GM15510 (cell line): ENCODE measurements around the gene BCL7C.

Experiments
- POLR2A ChIP-seq: IDR thresholded peaks from 3 replicates; pipeline ENCODE4 v1.6.1; 2011; ENCODE audit warnings: borderline replicate concordance; ENCODE audit not compliant: insufficient read length; ENCODE audit errors: extremely low read depth

Gene BCL7C

GRCh38 chr16:30924913-30925631 is 31.2 kb upstream of the BCL7C start:
- no peak for TF ChIP-seq POLR2A

DNA sequence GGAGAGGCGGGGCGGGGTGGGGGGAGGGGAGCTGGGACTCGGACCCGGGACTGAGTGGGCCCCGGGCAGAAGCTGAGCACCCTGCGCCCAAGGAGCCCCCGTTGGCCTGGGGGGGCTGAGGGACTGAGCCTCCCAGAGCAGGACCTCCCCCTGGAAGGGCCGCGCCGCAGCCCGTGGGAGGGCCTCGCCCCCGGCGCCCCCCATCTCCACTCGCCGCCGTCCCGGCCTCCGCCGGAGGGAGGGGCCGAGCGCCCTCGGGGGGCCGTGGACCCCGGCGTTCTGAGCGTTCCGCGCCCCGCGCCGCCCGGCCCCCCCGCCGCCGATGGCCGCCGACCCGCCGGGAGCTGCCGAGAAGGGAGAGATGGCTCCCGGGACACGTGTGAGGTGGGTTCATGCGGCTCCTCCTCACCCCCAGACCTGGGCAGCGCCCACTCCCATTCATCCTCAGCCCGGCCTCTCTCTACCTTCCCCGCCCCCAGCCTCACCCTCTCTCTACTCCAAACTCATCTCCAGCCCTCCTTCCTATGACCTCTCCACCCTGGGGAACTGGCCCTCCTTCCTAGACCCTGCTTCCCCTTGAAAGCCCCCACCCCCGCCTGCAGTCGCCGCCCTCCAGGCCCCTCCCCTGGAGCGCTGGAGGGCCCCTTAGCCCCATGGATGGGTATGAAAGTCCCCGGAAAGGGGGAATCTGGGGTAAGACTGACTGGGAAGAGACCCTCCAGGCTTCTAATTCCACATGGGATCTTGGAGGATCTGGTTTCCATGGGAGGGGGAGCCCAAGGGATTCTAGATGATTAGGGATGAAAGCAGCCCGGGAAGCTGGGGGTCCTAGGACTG is 30.4 kb upstream of the BCL7C start:
- TF ChIP-seq POLR2A = no peak

DNA sequence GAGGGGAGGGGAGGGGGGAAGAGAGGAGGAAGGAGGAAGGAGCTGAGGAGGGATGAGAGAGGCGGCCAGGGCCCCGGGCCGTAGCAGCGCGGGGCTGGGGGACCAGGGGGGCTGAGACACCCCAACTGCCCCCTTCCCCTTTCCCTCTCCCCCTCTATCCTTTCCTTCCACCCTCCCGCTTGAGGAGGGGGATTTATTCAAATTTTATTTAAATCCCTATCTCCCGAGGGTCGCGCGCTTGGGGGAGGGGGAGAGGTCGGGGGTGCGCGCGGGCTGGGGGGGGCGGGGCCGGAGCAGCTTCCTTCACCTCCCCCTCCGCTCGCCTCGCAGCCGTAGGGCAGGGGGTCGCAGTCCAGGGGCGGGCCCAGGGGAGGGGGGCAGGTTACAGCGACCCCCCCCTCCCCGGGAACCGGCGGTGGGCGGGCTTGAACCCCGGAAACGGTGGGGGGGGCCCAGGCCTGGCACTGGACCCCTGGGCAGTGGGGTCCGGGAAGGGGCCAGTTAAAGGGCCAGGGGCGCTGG is 29.7 kb upstream of the BCL7C start, which contains the start of gene FBXL19:
TSS of gene FBXL19 (plus strand) at position 19 of the 522 bp plus-strand sequence. CDS start 2,183 bp downstream, outside the sequence.
- TF ChIP-seq POLR2A = peak; percentile 30

- TF ChIP-seq POLR2A = peak; percentile 31
Measured at GRCh38 chr16:30922960-30923535, 29.2 kb upstream of the BCL7C start.

GRCh38 chr16:30922420-30922959 is 28.6 kb upstream of the BCL7C start:
- TF ChIP-seq POLR2A = no peak

- no peak for TF ChIP-seq POLR2A
Measured at GRCh38 chr16:30921748-30922419, 28.0 kb upstream of the BCL7C start.

GRCh38 chr16:30921459-30921747 is 27.5 kb upstream of the BCL7C start:
- no peak for TF ChIP-seq POLR2A

- TF ChIP-seq POLR2A = no peak
Measured at GRCh38 chr16:30920891-30921290, 27.0 kb upstream of the BCL7C start.

DNA sequence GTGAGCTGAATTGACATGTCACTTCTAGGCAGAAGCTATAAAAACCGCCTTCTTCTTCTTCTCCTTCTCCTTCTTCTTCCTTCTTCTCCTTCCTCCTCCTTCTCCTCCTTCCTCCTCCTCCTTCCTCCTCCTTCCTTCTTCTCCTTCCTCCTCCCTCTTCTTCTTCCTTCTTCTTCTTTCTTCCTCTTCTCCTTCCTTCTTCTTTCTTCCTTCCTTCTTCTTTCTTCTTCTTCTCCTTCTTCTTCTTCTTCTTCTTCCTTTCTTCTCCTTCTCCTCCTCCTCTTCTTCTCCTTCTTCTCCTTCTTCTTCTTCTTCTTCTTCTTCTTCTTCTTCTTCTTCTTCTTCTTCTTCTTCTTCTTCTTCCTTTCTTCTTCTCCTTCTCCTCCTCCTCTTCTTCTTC is 24.7 kb upstream of the BCL7C start:
- no peak for TF ChIP-seq POLR2A

GRCh38 chr16:30914830-30915229 is 21.0 kb upstream of the BCL7C start:
- TF ChIP-seq POLR2A = no peak

DNA sequence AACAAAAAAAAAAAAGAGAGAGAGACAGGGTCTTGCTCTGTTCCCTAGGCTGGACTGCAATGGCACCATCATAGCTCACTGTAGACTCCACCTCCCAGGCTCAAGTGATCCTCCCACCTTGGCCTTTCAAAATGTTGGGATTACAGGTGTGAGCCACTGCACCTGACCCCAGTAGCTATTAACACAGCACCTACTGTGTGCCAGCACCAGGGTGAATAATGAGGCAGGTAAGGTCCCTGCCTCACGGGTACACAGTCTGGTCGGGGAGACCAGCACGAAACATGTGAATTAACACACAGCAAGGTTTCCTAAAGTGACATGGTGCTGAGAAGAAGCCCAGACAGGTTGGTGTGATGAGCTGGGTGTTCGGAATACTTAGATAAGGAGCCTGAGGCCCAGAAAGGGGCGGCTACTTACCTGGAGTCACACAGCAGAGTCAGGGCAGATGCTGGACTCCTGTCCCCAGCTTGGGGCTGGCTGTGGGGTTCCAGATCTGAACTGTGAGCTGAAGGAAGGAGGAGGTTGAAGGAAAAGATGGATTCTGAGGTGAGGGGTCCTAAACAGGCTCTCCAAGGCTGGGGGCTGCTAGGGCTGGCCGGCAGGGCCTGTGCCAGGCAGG is 19.0 kb upstream of the BCL7C start:
- no peak for TF ChIP-seq POLR2A

DNA sequence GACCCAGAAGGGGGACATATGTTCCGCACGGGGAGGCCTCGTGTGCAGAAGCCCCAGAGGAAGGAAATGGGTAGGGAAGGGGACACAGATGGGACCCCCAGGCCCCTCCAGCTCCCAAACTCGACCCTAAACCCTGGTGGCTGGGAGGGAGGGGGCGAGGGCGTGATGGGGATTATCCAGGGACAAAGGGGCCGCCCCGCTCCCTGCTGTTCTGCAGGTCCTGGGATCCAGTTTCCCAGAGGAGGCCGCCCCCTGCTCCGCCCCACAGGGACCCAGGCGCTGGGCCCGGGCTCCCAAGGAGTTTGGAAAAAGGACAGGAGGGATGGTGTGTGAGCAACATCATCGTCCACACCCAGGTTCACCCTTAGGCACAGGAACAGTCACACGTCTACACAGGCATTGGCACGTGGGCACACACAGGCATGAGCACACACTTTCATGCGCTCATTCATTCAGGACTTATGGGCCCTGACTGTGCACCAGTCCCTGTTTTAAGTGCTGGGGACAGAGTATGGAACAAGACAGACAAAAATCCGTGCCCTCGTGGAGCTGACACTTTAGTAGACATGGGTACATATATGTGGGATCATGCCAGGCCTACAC is 16.7 kb upstream of the BCL7C start:
- no peak for TF ChIP-seq POLR2A

- TF ChIP-seq POLR2A = no peak
Measured at GRCh38 chr16:30907064-30907463, 13.2 kb upstream of the BCL7C start.
